Mesenchymal stem cell (in vitro differentiated cells and primary cell): ENCODE results near the gene BCL2L12. TPM values are rescaled to one million over a fixed set of nuclear protein-coding genes. Genes with fewer than 3 reads are reported as not detected.

ENCODE experiments used
- small RNA-seq: library from polyadenylated mRNA; stranded (forward); fragments of <200 nt; extraction: miRNeasy Mini kit (QIAGEN cat#:217004); gene quantifications from one replicate; pipeline ENCODE3, GENCODE V24; 2013; ENCODE audit warnings: low read depth

Gene BCL2L12

Small RNA genes within 50 kb of the gene (small RNA-seq; reads per million reads assigned to genes)
- gene MIR5088, result not detected
